Hematopoietic multipotent progenitor cell treated with erythropoietin and hydrocortisone succinate and interleukin-3 and kit ligand, for 4 days (in vitro differentiated cells): ENCODE results near the gene USP20.
"Not testable (repeated sequence)": the region's sequence is repeated elsewhere in the genome, so short reads cannot be mapped to it uniquely, and the experiment has no call there.

ENCODE experiments used
- DNase-seq: peaks from one replicate; pipeline ENCODE4 v3.0.0-alpha.2; 2015

USP20 gene

GRCh38 chr9:129890718-129891299 lies 55.6 kb downstream of the USP20 start:
- DNase-seq = not testable (repeated sequence)

DNA sequence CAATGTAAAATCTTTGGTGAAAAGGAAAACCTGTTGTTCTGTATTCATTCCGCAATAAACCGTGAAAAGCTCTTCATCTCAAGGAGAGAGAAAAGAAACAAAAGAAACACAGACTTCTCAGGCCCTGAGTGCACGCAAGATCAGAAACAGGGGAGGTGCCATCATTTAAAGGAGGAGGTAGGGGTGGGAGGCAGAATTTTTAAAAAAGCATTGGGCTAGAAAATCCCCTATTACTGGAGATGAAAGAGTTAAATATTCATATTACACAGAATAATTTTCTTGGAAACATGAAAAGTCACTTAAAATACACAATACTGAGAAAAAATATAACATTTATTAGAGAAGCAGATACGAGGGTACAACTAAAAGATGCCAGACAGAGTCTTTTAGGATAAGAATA lies 56.3 kb downstream of the USP20 start:
- DNase-seq = no peak

- DNase-seq = no peak
Measured at GRCh38 chr9:129894120-129894823, 59.0 kb downstream of the USP20 start.

DNA sequence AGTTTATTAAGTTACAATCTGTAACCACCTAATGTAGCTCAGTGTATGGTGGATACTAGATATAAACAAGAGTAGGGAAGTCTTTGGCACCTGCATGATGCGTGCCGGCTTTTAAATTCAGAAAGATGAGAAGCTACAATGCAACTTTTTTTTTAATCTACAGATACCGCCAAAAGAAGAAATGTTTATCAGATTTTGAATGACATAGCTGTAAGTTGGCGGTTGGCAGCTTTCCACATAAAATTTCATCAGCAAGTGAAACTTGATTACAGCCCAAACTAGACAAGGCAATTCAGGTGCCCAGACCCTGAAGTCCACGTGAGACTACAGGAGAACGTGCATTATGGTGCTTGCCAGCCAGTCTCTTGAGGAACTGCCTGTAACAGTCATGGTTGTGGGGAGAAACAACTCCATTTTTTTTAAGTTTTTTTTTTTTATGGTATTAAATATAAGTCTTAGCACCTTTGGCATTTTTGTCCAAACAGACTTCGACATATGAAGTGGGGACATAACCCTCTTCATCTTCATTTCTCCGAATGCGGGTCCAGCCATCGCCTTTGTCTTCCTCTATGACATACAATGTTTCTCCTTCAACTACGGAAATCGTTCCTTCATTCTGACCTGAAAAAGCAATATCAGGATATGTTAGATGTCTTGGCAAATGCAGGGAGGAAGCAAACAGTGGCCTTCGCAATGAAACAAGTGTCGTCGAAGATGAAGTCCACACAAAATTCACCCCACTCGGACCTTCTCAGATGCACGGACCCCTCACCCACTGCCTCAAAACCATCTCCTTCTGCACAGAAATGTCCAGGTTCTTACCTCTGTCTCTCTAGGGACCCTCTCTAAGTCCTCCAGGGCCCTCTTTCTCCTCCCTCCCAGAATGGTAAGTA lies 60.4 kb downstream of the USP20 start:
- peak; percentile 86 for DNase-seq

GRCh38 chr9:129897263-129897662 lies 62.0 kb downstream of the USP20 start:
- no peak for DNase-seq

DNA sequence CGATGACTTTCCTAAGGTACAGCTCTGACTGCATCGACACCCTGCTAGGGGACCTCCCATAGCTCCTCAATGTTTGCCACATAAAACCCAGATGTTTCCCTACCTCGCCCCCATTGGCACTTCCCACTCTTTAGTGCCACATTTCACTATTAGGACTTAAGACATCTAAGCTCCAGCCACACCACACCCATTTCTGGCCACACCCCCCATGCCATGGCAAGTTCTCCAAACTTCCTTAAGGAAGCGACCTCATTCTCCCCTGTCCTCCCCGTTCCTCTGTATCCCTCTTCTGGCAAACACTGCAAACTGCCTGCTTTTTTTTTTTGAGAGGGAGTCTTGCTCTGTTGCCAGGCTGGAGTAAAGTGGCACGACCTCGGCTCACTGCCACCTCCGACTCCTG lies 62.9 kb downstream of the USP20 start:
- peak; percentile 39 for DNase-seq

DNA sequence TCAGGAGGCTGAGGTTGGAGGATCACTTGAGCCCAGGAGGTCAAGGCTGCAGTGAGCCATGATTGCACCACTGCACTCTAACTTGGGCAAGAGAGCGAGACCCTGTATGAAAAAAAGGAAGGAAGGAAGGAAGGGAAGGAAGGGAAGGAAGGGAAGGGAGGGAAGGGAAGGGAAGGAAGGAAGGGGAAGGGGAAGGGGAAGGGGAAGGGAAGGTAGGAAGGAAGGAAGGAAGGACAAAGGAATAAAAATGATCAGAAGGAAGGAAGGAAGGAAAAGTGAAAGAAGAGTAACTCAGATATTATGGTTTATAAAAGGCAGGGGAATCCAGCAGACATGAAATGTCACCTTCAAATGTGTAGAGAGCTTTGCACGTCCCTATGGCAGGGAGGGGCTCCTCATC lies 64.4 kb downstream of the USP20 start:
- DNase-seq = no peak

GRCh38 chr9:129900263-129901027 lies 65.2 kb downstream of the USP20 start:
- no peak for DNase-seq

DNA sequence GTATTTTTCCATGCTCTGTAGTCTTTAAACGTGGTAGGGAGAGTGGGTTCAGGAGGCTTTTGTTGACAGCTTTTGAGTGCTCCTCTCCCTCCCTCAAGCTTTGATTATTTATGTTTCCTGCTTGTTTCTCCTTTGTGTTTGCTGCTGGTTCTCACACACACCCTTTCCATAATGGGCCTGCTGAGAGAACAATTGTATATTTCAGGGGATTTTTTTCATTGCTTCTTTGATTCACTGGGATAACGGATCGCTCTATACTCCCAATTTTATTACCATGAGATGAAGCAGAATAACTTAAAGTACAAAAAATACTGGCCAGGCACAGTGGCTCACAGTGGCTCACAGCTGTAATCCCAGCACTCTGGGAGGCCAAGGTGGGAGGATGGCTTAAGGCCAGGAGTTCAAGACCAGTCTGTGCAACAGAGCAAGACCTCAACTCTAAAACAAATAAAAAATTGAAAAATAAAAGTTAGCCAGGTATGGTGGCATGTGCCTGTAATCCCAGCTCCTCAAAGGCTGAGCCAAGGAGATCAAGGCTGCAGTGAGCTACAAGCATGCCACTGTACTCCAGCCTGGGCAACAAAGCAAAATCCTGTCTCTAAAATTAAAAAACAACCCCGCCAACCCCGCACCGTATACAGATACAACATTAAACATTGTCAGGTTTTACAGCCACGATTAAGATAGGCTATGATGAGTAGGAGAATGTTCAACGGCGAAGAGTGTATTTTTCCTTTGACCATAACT lies 66.9 kb downstream of the USP20 start:
- DNase-seq = no peak

DNA sequence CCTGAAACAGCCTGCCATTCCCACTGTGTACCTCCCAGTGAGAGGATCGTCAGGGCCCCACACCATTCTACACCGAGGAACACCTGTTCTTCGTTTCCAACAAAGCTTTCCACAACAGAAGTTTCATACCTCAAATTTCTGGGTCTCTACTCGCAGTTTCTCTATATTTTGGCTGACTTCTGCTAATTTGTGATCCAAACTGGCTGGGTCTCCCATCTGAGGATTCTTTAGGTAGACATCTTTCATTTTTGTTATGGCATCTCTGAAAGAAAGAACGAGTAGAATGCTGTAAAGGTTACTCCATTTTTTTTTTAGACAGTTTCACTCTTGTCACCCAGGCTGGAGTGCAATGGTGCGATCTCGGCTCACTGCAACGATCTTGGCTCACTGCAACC lies 67.5 kb downstream of the USP20 start:
- DNase-seq = no peak

GRCh38 chr9:129904734-129905133 lies 69.5 kb downstream of the USP20 start:
- DNase-seq = no peak

GRCh38 chr9:129906298-129906697 lies 71.0 kb downstream of the USP20 start:
- no peak for DNase-seq

DNA sequence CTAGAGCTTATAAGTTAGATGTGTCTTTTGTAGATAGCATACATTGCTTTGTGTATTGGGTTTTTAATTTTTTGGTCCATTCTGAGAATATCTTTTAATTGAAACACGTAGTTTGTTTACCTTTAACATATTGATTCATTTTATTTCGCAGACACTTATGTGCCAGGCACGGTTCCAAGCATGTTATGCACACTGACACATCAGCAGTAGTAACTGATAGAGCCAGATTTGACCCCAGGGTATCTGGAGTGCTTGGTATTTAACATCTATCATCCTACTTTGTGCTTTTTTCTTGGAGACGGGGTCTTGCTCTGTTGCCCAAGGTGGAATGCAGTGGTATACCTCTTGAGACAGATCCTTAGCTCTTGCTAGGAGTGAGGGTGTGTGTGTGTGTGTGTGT lies 71.9 kb downstream of the USP20 start:
- no peak for DNase-seq

DNA sequence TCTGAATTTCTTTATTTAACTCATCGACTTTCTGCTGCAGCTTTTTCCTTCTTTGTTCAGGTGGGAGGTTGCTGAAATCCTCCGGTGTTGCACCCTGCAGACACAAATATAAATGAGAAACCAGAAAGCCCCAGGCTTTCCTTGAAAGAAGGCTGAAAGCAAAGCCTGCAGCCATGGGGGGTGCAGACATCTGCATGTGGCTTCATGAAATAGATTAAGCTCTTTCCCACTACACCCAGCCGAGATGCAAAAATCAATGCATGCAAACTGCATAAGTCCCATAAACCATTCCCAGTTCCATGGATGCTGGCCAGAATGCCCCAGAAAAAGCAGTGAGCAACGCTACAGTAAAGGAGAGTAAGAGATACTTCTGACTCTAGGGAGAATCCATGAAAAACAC lies 73.6 kb downstream of the USP20 start:
- DNase-seq = no peak

GRCh38 chr9:129909851-129910250 lies 74.6 kb downstream of the USP20 start:
- peak; percentile 25 for DNase-seq

- DNase-seq = peak; percentile 97
Measured at GRCh38 chr9:129910628-129911567, 75.6 kb downstream of the USP20 start.

DNA sequence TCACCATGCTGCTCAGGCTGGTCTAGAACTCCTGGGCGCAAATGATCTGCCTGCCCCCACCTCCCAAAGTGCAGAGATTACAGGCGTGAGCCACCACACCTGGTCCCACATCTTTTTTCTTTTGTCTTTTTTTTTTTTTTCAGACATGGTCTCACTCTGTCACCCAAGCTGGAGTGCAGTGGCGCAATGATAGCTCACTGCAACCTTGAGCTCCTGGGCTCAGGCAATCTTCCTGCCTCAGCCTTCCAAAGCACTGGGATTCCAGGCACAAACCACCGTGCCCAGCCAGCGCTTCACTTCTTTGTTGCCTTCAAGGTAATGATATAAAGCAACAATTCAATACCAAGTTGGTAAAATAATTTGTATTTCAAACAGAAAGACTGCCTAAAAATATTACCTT lies 78.8 kb downstream of the USP20 start:
- no peak for DNase-seq

DNA sequence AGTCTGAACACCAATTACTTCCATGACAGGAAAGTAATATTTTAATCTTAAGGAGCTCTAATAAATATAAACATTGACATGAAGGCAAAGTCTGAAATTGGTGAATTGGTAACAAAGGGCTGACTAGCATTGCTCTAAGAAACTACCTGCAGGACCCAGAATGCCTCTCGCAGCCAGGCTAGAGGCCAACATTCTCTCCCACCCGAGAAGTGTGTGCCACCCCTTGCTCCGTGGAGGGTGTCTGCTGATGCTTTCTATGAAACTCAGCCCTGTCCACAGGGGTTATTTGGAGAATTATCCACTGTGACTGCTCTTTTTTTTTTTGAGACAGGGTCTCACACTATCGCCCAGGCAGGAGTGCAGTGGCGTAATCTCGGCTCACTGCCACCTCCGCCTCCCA lies 81.4 kb downstream of the USP20 start:
- no peak for DNase-seq

DNA sequence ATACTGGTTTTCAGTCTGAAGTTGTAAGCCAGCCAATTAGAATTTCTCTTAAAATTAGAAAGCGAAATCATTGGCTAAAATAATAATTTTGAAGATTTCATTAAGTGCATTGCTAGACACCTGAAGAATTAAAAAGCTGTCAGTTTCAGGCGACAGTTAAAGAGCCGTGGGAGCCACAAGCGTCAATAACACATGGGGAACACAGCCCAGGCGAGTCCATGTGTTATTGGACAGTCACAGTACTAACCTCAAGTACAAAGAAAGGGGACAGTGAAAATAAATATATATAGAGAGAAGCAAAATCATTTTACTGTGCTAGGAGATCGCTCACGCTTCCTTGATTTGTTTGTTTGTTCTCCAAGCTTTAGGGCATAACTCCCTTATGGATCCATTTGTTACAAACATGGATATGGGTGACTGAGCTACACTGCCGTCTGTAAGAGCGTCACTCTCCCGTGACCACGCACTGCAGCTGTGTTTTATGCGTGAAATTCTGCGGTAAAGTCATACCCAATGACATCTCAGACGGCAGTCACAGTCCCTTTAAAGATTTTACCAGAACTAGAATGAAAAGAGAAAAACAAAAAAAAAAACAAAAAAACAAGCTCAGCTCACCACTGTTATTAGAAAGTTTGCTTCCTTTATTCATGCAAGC lies 83.2 kb downstream of the USP20 start:
- DNase-seq = no peak

GRCh38 chr9:129919277-129919676 lies 84.0 kb downstream of the USP20 start:
- DNase-seq = no peak

DNA sequence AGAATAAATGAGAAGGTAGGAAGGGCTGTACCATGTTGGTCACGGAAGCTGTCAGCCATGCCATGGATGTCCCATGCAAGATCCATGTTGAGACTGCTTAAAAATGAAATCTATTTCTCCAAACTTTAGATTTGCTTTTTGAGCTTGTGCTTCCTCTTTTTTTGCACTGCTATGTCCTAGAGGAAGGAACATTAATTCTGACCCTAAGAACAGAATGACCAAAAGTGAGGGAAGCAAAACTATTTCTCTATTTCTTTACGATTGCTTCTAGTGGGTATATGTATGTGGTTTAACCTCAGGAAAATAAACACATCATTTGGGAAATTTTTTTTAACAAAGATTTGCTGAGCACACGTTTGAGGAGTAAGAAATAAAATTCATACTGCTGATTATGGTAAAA lies 84.6 kb downstream of the USP20 start:
- DNase-seq = peak; percentile 16
